GM21529 (cell line): ENCODE data around the gene C12orf76.
"Not testable (repeated sequence)": the region's sequence is repeated elsewhere in the genome, so short reads cannot be mapped to it uniquely, and the experiment has no call there.

Experiments
- ATAC-seq: cut with Tn5 transposase; IDR thresholded peaks from one replicate; pipeline ENCODE4 v1.9.1; 2021; ENCODE audit not compliant: unreplicated experiment

The C12orf76 gene

GRCh38 chr12:110023059-110023980 lies 25.0 kb downstream of the C12orf76 start:
- no peak for ATAC-seq

GRCh38 chr12:110020956-110021355 lies 27.4 kb downstream of the C12orf76 start:
- ATAC-seq, result no peak

DNA sequence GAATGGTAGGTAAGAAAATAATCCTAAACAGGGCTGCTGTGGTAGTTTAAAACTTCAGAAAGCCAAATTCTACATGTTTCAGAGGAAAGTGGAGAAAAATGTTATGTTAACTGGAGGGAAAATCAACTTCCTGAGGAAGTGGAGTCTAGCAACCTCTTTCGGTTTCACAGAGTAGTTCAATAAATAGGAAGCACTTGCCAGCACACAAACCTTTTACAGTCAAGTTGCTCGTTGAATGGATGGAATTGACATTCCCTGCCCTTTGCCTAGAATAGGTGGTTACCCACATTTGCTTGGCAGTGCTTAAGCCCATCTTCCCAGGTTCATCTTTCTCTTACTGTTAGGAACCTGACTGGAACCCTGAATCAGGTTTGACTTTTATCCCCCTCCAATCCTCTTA lies 33.2 kb downstream of the C12orf76 start:
- no peak for ATAC-seq

GRCh38 chr12:110012659-110013058 lies 35.7 kb downstream of the C12orf76 start:
- no peak for ATAC-seq

GRCh38 chr12:110012137-110012536 lies 36.2 kb downstream of the C12orf76 start:
- peak; percentile 58 for ATAC-seq

DNA sequence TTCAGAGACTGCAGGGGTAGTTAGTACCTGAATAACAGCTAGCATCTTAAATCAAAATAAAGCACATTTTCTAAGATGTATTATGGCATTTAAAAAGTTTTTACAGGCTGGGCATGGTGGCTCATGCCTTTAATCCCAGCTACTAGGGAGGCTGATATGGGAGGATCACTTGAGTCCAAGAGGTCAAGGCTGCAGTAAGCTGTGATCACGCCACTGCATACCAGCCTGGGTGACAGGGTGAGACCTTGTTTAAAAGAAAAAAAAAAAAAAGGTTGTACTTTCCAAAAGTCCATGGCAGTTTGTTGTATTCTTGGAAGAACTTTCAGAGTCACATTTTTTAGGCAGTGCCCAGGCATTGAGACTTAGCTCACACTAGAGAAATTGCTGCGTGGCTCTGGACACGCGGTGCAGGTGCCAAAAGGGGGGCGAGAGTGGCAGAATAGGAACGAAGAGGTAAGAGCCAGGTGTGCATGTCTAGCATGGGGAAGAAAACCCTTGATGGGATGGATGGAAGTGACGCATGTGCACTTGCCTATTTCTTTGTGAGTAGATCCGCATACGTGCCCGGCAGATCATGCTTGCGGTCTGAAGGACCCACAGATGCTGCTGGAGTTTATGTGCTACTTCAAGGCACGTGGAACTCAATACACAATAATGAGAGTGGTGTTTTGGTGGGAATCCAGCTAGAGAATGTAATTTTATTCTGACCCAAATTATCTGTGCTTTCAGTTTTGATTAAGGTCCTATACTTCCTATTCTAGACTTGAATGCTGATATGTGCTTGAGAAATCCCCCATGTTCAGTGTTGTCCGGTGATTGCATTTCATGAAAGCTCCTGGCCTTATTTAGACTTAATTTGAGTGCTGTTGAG lies 37.2 kb downstream of the C12orf76 start:
- ATAC-seq, result peak; percentile 58

- not testable (repeated sequence) for ATAC-seq
Measured at GRCh38 chr12:110008681-110009398, 39.5 kb downstream of the C12orf76 start.

DNA sequence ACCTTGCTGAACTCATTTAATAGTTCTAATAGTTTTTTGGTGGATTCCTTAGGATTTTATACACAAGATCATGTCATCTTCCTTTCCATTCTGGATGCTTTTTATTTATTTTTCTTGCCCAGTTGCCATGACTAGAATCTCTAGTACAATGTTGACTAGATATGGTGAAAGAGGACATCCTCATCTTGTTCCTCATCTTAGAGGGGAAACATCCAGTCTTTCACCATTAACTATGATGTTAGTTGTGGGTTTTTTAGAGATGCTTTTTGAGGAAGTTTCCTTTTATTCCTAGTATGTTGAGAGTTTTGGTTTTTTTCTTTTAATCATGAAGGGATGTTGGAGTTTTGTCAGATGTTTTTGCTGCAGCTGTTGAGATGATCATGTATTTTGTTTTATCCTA lies 40.4 kb downstream of the C12orf76 start:
- ATAC-seq, result no peak

GRCh38 chr12:110006115-110006514 lies 42.2 kb downstream of the C12orf76 start:
- ATAC-seq, result no peak

DNA sequence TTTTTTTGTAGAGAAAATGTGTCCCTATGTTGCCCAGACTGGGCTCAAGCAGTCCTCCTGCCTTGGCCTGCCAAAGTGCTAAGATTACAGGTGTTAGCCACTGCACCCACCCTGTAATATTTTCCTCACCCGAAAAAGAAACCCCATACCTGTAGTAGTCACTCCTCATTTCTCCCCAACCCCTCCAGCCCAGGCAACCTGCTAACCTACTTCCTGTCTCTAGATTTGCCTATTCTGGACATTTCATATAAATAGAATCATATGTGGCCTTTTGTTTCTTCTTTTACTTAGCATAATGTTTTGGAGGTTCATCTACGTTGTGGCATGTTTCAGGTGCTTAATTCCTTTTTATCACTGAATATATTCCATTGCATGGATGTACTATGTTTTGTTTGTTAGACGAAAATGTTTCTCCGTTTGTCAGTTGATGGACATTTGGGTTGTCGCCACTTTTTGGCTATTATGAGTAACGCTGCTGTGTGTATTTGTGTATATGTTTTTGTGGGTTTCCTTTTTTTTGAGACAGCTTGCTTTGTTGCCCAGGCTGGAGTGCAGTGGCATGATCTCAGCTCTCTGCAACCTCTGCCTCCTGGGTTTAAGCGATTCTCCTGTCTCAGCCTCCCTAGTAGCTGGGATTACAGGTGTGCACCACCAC lies 42.9 kb downstream of the C12orf76 start:
- ATAC-seq, result peak; percentile 47

GRCh38 chr12:110004598-110004997 lies 43.7 kb downstream of the C12orf76 start:
- ATAC-seq, result peak; percentile 54

DNA sequence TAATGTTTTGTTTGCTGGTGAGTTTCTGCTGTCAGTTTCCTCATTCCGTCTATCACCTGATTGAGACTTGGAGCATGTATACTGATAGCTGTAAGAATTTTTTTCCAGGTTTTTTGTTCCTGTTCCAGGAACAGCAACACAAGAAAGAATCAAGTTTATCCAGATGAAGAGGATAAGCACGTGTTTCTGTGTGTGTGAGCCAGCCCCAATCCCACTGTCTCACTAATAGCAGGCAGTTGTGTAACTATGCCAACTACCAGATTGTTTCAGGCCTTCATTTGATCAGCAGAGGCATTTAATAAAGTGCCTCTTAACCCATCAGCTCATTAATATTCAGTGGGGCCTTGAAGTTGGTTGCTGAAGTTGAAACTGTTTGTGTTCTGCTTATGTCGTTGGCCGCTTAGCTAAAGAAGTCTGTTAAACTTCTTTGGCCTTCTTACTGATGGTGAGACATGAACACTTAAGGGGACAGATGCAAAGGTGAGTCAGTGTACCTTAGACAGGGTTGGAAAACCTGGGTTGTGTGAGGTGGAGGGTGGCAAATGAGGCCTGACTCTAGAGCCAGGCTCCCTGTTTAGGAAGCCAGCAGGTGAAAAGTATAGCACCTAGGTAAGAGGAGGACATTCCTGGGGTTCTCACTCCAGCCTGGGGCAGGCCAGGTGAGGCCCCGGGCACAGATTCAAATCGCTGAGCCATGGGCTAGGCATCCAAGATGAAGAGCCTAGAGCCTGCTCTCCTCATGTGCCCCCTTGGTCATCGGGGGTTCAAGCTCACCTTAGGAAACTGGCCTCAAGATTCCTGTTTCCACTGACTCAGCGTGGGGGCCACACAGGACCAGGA lies 45.4 kb downstream of the C12orf76 start:
- ATAC-seq, result no peak

DNA sequence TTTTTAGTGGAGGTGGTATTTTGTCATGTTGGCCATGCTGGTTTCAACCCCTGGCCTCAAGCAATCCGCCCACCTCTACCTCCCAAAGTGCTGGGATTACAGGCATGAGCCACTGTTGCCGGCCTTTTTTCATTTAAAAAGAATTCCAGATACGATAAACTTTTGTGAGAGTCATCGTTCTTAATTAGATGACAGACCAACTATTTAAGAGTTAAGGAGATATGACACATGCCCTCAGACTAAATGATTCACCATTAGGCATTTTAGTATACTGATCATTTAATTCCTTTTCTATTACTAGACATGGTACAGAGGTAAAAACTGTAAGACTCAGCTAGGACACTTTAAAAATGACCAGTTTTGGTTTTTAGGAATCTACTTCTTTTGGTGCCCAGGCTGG lies 46.7 kb downstream of the C12orf76 start:
- ATAC-seq, result no peak

- no peak for ATAC-seq
Measured at GRCh38 chr12:109999983-110000505, 48.3 kb downstream of the C12orf76 start.

DNA sequence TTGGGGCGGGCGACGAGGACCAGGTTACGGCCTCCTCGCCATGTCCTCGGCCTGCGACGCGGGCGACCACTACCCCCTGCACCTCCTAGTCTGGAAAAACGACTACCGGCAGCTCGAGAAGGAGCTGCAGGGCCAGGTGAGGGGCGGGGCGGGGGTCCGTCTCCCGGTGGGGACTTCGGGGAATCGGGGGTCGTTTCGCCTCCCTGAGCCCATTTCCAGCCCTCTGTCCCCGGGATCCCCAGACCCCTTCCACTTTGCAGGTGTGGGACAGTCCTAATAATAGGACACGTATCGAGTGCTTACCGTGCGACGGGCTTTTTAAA lies 48.7 kb downstream of the C12orf76 start:
- no peak for ATAC-seq

DNA sequence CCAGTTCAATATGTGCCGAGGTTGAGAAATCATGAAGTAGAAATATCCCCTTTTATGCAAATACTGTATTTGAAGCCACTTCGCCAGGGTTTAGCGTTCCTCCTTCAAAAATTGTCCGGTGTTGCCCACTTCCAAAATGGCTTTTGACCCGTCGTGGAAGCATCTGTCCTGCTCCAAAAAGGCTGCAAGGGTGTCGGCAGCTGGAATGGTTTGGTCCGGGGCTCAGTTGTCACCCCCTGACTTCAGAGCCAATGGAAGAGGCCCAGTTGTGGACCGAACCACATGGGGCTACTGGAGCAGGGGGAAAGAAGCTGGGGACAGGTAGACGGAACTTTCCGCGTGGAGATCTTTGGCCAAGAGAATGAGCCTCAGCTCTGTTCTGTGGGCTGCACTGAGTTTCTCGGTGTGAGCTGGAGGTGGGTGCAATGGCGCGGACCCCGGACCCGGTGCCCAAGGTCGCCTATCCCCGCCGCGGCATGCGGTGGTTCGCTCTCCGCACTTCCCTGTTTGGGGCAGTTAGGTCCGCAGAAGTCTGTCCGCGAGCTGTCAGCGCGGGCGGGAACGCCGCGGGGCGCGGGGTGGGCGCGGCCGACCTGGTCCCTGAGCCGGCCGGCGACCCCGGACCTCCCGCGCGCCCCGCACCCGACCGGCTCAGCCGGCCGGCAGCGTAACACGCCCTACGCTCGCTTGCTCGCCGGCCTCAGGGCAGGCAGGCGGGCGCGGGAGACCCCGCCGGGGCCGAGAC lies 49.2 kb downstream of the C12orf76 start, which contains the start of gene ANKRD13A:
Gene ANKRD13A, plus strand, starts transcription at position 527 of the 745 bp plus-strand sequence. CDS start 259 bp downstream, outside the sequence.
- ATAC-seq, result peak; percentile 46

DNA sequence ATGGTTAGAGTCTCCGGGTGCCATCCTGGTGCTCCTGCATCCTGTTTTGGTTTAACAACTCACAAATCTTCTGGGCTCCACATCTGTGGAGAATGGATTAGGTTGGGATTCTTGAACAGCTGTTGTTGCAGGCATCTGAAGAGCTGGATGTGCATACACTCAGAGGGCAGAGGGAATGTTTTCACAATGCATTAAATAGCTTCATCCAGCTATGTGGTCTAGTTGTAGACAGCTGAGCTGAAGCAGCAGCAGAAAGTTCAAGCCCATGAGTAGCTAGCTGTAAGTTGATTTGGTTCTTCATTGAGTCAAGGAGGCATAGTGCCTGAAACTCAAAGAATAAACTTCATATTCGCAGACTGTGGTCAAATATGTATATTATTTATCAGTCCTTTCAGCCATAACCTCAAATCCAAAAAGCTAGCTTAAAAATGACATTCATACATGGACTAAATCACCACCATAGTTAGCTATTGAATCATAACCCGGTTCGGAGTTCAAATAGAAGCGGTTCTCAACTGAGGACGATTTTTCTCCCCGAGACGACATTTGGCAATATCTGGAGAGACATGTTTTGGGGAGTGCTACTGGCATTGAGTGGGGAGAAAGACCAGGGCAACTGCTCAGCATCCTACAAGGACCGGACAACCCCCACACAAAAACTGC lies 50.0 kb downstream of the C12orf76 start:
- no peak for ATAC-seq

DNA sequence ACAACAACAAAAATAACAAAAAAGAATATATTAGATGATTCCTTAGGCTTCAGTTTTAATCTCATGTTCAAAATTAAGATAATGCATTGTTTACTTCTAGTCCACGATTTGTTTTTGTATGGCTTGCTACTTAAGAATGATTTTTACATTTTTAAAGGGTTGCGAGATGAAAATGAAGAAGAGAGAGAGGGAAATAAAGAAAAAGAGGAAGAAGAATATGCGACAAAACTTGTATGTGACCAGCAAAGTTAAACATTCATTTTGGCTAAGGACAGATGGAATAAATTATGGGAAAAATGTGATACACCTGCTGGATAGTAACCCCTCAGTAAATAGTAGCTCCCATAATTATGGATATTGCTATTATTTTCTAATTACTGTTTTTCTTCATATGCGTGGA lies 50.9 kb downstream of the C12orf76 start:
- ATAC-seq, result no peak
